Neural crest cell (in vitro differentiated cells): ENCODE measurements around the gene ASCC3. TPM values are rescaled to one million over a fixed set of nuclear protein-coding genes. Genes with fewer than 3 reads are reported as not detected.

ENCODE experiments used
- DNase-seq: peaks from one replicate; pipeline ENCODE4 v3.0.0; 2021; ENCODE audit warnings: low read depth, mixed read lengths, low spot score
- H3K27ac Mint-ChIP-seq: one replicate; pipeline ENCODE4 v1.8.0; 2021; ENCODE audit warnings: mild to moderate bottlenecking, mixed read lengths; ENCODE audit not compliant: unreplicated experiment
- H3K27me3 Mint-ChIP-seq: 2 replicates; pipeline ENCODE4 v1.8.0; 2021; ENCODE audit warnings: low read depth, mild to moderate bottlenecking, mixed read lengths
- H3K36me3 Mint-ChIP-seq: 2 replicates; pipeline ENCODE4 v1.8.0; 2021; ENCODE audit warnings: low read depth, mild to moderate bottlenecking, mixed read lengths
- H3K4me1 Mint-ChIP-seq: 2 replicates; pipeline ENCODE4 v1.8.0; 2021; ENCODE audit warnings: mixed read lengths
- H3K4me3 Mint-ChIP-seq: one replicate; pipeline ENCODE4 v1.8.0; 2021; ENCODE audit warnings: mild to moderate bottlenecking, mixed read lengths
- H3K9me3 Mint-ChIP-seq: 2 replicates; pipeline ENCODE4 v1.8.0; 2021; ENCODE audit warnings: mixed read lengths
- total RNA-seq: library from RNA; stranded (reverse); gene quantifications from 2 replicates; pipeline ENCODE4 v1.2.1, GENCODE V29; 2021
- TF ChIP-seq, protein P1 (sequence below): fragments of 200-600 bp; sonication (generic); conservative IDR thresholded peaks from 2 replicates; pipeline ENCODE4 v1.5.0; 2021; ENCODE audit warnings: antibody characterized with exemption, mild to moderate bottlenecking

ASCC3 gene
- total RNA-seq, 1 donor from 2014 or later = 31.4 TPM

GRCh38 chr6:100785982-100786381 lies 95.1 kb downstream of the ASCC3 start:
- TF ChIP-seq, protein P1, sequence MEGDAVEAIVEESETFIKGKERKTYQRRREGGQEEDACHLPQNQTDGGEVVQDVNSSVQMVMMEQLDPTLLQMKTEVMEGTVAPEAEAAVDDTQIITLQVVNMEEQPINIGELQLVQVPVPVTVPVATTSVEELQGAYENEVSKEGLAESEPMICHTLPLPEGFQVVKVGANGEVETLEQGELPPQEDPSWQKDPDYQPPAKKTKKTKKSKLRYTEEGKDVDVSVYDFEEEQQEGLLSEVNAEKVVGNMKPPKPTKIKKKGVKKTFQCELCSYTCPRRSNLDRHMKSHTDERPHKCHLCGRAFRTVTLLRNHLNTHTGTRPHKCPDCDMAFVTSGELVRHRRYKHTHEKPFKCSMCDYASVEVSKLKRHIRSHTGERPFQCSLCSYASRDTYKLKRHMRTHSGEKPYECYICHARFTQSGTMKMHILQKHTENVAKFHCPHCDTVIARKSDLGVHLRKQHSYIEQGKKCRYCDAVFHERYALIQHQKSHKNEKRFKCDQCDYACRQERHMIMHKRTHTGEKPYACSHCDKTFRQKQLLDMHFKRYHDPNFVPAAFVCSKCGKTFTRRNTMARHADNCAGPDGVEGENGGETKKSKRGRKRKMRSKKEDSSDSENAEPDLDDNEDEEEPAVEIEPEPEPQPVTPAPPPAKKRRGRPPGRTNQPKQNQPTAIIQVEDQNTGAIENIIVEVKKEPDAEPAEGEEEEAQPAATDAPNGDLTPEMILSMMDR = no peak
- Mint-ChIP-seq H3K27me3 (no peaks in the 10 kb centered on the region), H3K4me3 (no peak overlapping the region), H3K36me3 (no peaks in the 10 kb centered on the region), H3K27ac (no peak overlapping the region), H3K4me1 (no peaks in the 10 kb centered on the region), H3K9me3 (no peaks in the 10 kb centered on the region)
- no peak for DNase-seq

DNA sequence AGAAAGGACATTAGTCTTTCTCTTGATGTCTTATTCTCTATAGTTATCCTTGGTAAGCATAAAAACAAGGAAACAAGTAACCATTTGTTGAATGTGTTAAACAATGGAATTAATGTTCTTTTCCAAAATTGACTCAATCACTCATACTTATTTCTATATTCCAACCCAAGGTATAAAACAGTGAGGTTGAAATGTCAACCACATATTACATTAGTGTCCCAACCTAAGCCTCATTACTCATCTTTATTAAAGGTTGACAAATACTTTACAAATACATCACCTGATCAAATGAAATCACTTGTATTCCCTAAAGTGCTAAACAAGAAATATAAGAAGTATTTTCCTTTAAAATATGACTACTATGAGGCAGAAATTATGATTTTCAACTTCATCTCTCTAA lies 100.5 kb downstream of the ASCC3 start:
- no peaks in the 10 kb centered on the region for H3K27me3 Mint-ChIP-seq
- no peak overlapping the region for H3K27ac Mint-ChIP-seq
- H3K4me3 Mint-ChIP-seq = no peak overlapping the region

DNA sequence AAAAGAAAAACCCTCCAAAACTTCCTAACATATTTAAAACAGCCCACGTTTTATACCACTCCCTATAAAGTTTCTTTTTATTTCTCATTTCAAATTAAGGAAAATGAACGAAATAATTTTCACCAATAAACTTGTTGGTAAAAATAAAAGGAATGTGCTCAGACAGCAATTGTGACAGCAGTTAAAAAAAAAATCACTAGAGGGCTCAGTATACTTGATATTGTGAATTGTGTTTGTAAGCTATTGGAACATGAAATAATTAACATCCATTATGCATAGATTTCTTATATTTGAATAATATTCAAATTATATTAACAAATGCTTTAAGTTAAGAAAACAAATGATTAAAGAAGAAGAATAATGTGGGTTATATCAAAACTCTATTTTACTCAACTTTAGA lies 105.5 kb downstream of the ASCC3 start:
- no peak for DNase-seq
- H3K27ac Mint-ChIP-seq = no peak overlapping the region
- H3K4me3 Mint-ChIP-seq = no peak overlapping the region
- TF ChIP-seq, protein P1 = no peak
- no peaks in the 10 kb centered on the region for H3K9me3 Mint-ChIP-seq
- no peaks in the 10 kb centered on the region for H3K36me3 Mint-ChIP-seq
- H3K4me1 Mint-ChIP-seq = no peaks in the 10 kb centered on the region
- H3K27me3 Mint-ChIP-seq = no peaks in the 10 kb centered on the region

More for the DNA sequence above, 100.5 kb downstream of the ASCC3 start:
- Mint-ChIP-seq H3K4me1 (no peaks in the 10 kb centered on the region), H3K36me3 (no peaks in the 10 kb centered on the region), H3K9me3 (no peaks in the 10 kb centered on the region)
- TF ChIP-seq, protein P1 = no peak
- DNase-seq = no peak

DNA sequence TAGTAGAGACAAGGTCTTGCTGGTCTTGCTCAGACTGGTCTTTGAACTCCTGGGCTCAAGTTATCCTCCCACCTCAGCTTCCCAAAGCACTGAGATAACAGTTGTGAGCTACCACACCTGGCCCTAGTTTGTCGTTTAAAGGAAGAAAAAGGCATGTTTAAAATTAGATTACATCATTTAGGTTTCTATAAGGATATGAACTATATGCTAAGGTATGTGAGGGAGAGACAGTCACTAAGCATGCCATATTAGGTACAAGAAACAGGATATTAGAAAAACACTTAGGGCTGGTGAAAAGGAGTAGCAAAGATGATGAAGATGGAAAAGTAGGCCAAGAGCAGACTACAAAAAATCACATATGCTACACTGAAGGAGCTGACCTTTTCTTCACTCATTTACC lies 106.4 kb downstream of the ASCC3 start:
- H3K9me3 Mint-ChIP-seq = no peaks in the 10 kb centered on the region
- TF ChIP-seq, protein P1 = no peak
- H3K36me3 Mint-ChIP-seq = no peaks in the 10 kb centered on the region
- H3K4me1 Mint-ChIP-seq = no peaks in the 10 kb centered on the region
- H3K4me3 Mint-ChIP-seq = no peak overlapping the region
- no peak overlapping the region for H3K27ac Mint-ChIP-seq
- no peak for DNase-seq
- no peaks in the 10 kb centered on the region for H3K27me3 Mint-ChIP-seq

DNA sequence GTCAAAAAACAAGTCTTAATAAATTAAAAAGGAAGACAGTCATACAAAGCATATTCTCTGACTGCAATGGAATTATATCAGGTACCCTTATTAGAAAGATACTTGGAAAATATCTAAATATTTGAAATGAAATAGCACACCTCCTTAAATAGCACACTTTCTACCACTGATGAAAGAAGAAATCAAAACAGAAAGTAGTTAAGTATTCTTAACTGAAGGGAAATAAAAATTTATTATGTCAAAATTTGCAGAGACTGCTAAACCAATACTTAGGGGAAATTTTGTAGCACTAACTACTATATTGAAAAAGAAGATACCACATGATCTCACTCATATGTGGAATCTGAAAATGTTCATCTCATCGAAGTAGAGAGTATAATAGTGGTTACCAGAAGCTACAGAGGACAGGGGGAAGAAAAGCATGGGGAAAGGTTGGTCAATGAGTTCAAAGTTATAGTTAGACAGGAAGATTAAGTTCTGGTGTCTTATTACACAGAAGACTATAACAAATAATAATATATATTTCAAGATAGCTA lies 112.2 kb downstream of the ASCC3 start:
- Mint-ChIP-seq H3K36me3 (peaks cover 17% of the 10 kb centered on the region), H3K4me3 (no peak overlapping the region), H3K27me3 (no peaks in the 10 kb centered on the region), H3K9me3 (peaks cover 10% of the 10 kb centered on the region), H3K4me1 (no peaks in the 10 kb centered on the region), H3K27ac (no peak overlapping the region)
- TF ChIP-seq, protein P1 = no peak
- DNase-seq = no peak
